Endodermal cell (in vitro differentiated cells): Measurements from ENCODE around the gene TMCO6. TPM values are rescaled to one million over a fixed set of nuclear protein-coding genes. Genes with fewer than 3 reads are reported as not detected.

Source experiments
- DNase-seq: peaks from one replicate; pipeline ENCODE4 v3.0.0-alpha.2; 2017
- H3K27ac ChIP-seq: 2 replicates; pipeline ENCODE4 v1.5.1; 2013; ENCODE audit warnings: mild to moderate bottlenecking, low read depth, low read length, moderate library complexity
- H3K27me3 ChIP-seq: 2 replicates; pipeline ENCODE4 v1.6.1; 2013; ENCODE audit warnings: mild to moderate bottlenecking, low read length, moderate library complexity; ENCODE audit not compliant: insufficient read depth, control insufficient read depth, poor library complexity, severe bottlenecking
- H3K36me3 ChIP-seq: 2 replicates; pipeline ENCODE4 v1.7.0; 2013; ENCODE audit warnings: mild to moderate bottlenecking, low read length, moderate library complexity; ENCODE audit not compliant: control insufficient read depth, insufficient read depth
- H3K4me1 ChIP-seq: one replicate; pipeline ENCODE4 v1.7.0; 2013; ENCODE audit warnings: low read length; ENCODE audit not compliant: control insufficient read depth, insufficient read depth
- H3K4me3 ChIP-seq: 2 replicates; pipeline ENCODE4 v1.5.1; 2013; ENCODE audit warnings: mild to moderate bottlenecking, low read length, moderate library complexity
- H3K9ac ChIP-seq: 2 replicates; pipeline ENCODE4 v1.6.1; 2013; ENCODE audit warnings: mild to moderate bottlenecking, low read length, moderate library complexity; ENCODE audit not compliant: poor library complexity, severe bottlenecking; ENCODE audit errors: extremely low read depth
- H3K9me3 ChIP-seq: 2 replicates; pipeline ENCODE4 v1.6.1; 2013; ENCODE audit warnings: mild to moderate bottlenecking, low read length, moderate library complexity; ENCODE audit not compliant: control insufficient read depth
- H3K27ac Mint-ChIP-seq: 2 replicates; pipeline ENCODE4 v1.8.0; 2020; ENCODE audit warnings: mixed read lengths
- H3K27me3 Mint-ChIP-seq: 2 replicates; pipeline ENCODE4 v1.8.0; 2021; ENCODE audit warnings: mild to moderate bottlenecking, mixed read lengths; ENCODE audit not compliant: insufficient read depth
- H3K36me3 Mint-ChIP-seq: 2 replicates; pipeline ENCODE4 v1.8.0; 2020; ENCODE audit warnings: low read depth, mixed read lengths
- H3K4me1 Mint-ChIP-seq: 2 replicates; pipeline ENCODE4 v1.8.0; 2020; ENCODE audit warnings: mixed read lengths
- H3K4me3 Mint-ChIP-seq: 2 replicates; pipeline ENCODE4 v1.8.0; 2020; ENCODE audit warnings: mild to moderate bottlenecking, moderate library complexity, mixed read lengths
- H3K9me3 Mint-ChIP-seq: 2 replicates; pipeline ENCODE4 v1.8.0; 2020; ENCODE audit warnings: mild to moderate bottlenecking, mixed read lengths
- WGBS, 2 experiments: methylation state at CpG; one replicate each; pipeline versions ENCODE4 v1.1.5 to v1.1.7; 2013; ENCODE audit warnings: missing lambda C conversion rate in 2 of 2, mixed read lengths in 1 of 2; ENCODE audit not compliant: insufficient coverage in 1 of 2, insufficient read length in 1 of 2; 5-methylcytosine and 5-hydroxymethylcytosine counted together
- total RNA-seq, 2 donors: library from RNA; stranded (reverse); fragmentation: NEBNext Ultra II Directional in 1 of 2; extraction: Animal tissue kit (Norgen Biotek cat#: 25700) in 1 of 2; gene quantifications; 2 replicates in 1 of 2; 3 replicates in 1 of 2; pipeline ENCODE4 v1.2.1, GENCODE V29; 2021
- TF ChIP-seq, protein P1 (sequence below): fragments of 200-600 bp; sonication (generic); conservative IDR thresholded peaks from 2 replicates; pipeline ENCODE4 v1.5.0; 2021; ENCODE audit warnings: antibody characterized with exemption, mild to moderate bottlenecking

TMCO6 gene
- total RNA-seq, 2 donors from 2014 or later: 29.3 to 34.6 TPM

DNA sequence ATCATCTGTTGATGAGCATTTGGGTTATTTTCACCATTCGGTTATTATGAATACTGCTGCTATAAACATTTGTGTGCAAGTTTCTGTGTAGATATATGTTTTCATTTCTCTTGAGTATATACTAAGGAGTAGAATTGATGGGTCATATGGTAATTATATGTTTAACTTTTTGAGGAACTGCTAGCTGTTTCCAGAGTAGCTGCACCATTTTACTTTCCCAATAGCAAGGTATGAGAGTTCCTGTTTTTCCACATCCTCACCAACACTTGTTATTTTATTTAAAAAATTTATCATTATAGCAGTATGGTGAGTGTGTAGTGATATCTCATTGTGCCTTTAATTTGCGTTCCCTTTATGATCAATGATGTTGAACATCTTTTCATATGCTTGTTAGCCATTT, 35.5 kb upstream of the TMCO6 start:
- H3K4me1 Mint-ChIP-seq: no peaks in the 10 kb centered on the region
- H3K4me1 ChIP-seq: no peaks in the 10 kb centered on the region
- WGBS, 2 experiments: 96 to 100% methylated on average over 1 to 2 of the region's 2 CpGs
- no peak overlapping the region for H3K4me3 ChIP-seq
- TF ChIP-seq, protein P1, sequence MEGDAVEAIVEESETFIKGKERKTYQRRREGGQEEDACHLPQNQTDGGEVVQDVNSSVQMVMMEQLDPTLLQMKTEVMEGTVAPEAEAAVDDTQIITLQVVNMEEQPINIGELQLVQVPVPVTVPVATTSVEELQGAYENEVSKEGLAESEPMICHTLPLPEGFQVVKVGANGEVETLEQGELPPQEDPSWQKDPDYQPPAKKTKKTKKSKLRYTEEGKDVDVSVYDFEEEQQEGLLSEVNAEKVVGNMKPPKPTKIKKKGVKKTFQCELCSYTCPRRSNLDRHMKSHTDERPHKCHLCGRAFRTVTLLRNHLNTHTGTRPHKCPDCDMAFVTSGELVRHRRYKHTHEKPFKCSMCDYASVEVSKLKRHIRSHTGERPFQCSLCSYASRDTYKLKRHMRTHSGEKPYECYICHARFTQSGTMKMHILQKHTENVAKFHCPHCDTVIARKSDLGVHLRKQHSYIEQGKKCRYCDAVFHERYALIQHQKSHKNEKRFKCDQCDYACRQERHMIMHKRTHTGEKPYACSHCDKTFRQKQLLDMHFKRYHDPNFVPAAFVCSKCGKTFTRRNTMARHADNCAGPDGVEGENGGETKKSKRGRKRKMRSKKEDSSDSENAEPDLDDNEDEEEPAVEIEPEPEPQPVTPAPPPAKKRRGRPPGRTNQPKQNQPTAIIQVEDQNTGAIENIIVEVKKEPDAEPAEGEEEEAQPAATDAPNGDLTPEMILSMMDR: no peak
- H3K27me3 ChIP-seq: no peaks in the 10 kb centered on the region
- no peak for DNase-seq
- no peak overlapping the region for H3K9ac ChIP-seq
- H3K4me3 Mint-ChIP-seq: no peak overlapping the region
- H3K9me3 ChIP-seq: peaks cover 13% of the 10 kb centered on the region
- peaks cover 8% of the 10 kb centered on the region for H3K9me3 Mint-ChIP-seq
- no peaks in the 10 kb centered on the region for H3K36me3 ChIP-seq
- H3K36me3 Mint-ChIP-seq: no peaks in the 10 kb centered on the region
- H3K27ac Mint-ChIP-seq: no peak overlapping the region
- no peak overlapping the region for H3K27ac ChIP-seq
- H3K27me3 Mint-ChIP-seq: peaks cover 7% of the 10 kb centered on the region

DNA sequence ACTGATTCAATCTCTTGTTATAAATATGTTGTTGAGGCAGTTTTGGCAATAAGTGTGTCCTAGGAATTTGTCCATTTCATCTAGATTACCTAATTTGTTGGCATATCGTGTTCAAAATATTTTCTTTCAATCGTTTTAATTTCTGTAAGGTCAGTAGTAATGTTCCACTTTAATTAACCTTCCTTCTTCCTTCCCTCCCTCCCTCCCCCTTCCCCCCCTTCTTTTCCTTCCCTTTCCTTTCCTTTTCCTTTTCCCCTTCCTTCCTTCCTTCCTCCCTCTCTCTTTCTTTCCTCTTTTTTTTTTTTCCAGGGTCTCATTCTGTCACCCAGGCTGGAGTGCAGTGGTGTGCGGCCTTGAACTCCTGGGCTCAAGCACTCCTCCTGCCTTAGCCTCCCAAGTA, 33.4 kb upstream of the TMCO6 start:
- H3K4me3 Mint-ChIP-seq: no peak overlapping the region
- no peaks in the 10 kb centered on the region for H3K36me3 ChIP-seq
- 94 to 97% methylated on average over 2 to 3 of the region's 3 CpGs for WGBS, 2 experiments

DNA sequence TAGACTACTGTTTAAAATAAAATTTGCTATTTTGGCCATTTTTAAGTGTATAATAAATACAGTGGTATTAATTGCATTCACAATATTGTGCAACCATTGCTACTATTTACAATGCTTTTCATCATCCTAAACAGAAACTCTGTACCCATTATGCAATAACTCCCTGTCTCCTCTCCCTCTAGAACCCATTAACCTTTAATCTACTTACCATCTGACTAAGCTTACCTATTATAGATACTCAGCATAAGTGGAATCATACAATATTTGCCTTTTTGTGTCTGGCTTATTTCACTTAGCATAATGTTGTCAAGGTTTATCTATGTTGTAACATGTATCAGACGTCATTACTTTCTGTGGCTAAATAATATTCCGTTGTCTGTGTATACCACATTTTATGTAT, 32.2 kb upstream of the TMCO6 start:
- H3K4me1 Mint-ChIP-seq: no peaks in the 10 kb centered on the region
- H3K27ac Mint-ChIP-seq: no peak overlapping the region
- 95% methylated on average over 2 of the region's 2 CpGs; no CpG with 5 or more reads in 1 of the 2 experiments for WGBS, 2 experiments
- Histone ChIP-seq H3K4me1 (no peaks in the 10 kb centered on the region), H3K9ac (no peak overlapping the region), H3K36me3 (no peaks in the 10 kb centered on the region), H3K27ac (no peak overlapping the region), H3K4me3 (no peak overlapping the region), H3K9me3 (peaks cover 46% of the 10 kb centered on the region), H3K27me3 (no peaks in the 10 kb centered on the region)
- no peak for DNase-seq
- H3K27me3 Mint-ChIP-seq: peaks cover 1% of the 10 kb centered on the region
- no peaks in the 10 kb centered on the region for H3K36me3 Mint-ChIP-seq
- TF ChIP-seq, protein P1: no peak
- H3K9me3 Mint-ChIP-seq: peaks cover 34% of the 10 kb centered on the region
- no peak overlapping the region for H3K4me3 Mint-ChIP-seq

More for the DNA sequence above, 33.4 kb upstream of the TMCO6 start:
- no peak overlapping the region for H3K4me3 ChIP-seq
- Mint-ChIP-seq H3K4me1 (no peaks in the 10 kb centered on the region), H3K9me3 (peaks cover 23% of the 10 kb centered on the region), H3K27me3 (peaks cover 3% of the 10 kb centered on the region), H3K27ac (no peak overlapping the region), H3K36me3 (no peaks in the 10 kb centered on the region)
- H3K9me3 ChIP-seq: peaks cover 35% of the 10 kb centered on the region
- TF ChIP-seq, protein P1: no peak
- no peak overlapping the region for H3K9ac ChIP-seq
- H3K4me1 ChIP-seq: no peaks in the 10 kb centered on the region
- H3K27me3 ChIP-seq: no peaks in the 10 kb centered on the region
- no peak for DNase-seq
- H3K27ac ChIP-seq: no peak overlapping the region
